ENCODE measurements around the gene CPNE5. TPM values are rescaled to one million over a fixed set of nuclear protein-coding genes. Genes with fewer than 3 reads are reported as not detected.

The CPNE5 gene
- total and polyA plus RNA-seq, 9 of the 15 experiments (the other 6 are each of a cell fraction or from before 2014, with no cell fraction given), result 0.14 to 1.0 (median 0.46) TPM; not detected in 2

GRCh38 chr6:36848658-36849441, 9.6 kb upstream of the CPNE5 start:
- peaks cover 25% of the 10 kb centered on the region; the same call in 2 of the 3 replicates for H3K36me3 ChIP-seq (ENCODE audit: control insufficient read depth, insufficient read depth, low read length)
- peaks cover 34 to 41% of the 10 kb centered on the region in 2 experiments for H3K4me1 ChIP-seq (replicated peaks in 1 of 2; ENCODE audit: control insufficient read depth in 2 of 2, insufficient read depth in 2 of 2, low read length in 2 of 2)
- peak overlapping the region; percentile 12; the same call in 1 of the 2 replicates for H2AFZ ChIP-seq (ENCODE audit: low read depth, low read length)
- DNase-seq (ENCODE audit: extremely low read depth in 1 of 4, low spot score in 3 of 4) (peak; percentile 95 to 97 (median 95)), ATAC-seq (peak; percentile 96), FAIRE-seq (peak; percentile 92)
- BruUV-seq (replicated peaks), result no TSS peak
- H3K27ac ChIP-seq (ENCODE audit: extremely low read depth, low read depth, low read length), result no peak overlapping the region
- peak overlapping the region in 1 of 2 experiments; percentile 84; a peak in 2 of 4 replicates for H3K9ac ChIP-seq (ENCODE audit: insufficient read depth in 1 of 2, low read depth in 2 of 2, low read length in 2 of 2)
- H3K4me2 ChIP-seq (ENCODE audit: insufficient read depth, low read length), result peak overlapping the region; percentile 69
- ChIA-PET CTCF (ENCODE audit: low intra/inter-chr PET ratio) (interaction anchor here (0.6 to 2.9 kb wide), 4 partner anchors 38 to 234 kb away, joined by 4 to 37 read pairs (median 6); no protein-coding TSS in a partner anchor), POLR2A (interaction anchor here (0.7 to 3.8 kb wide), 9 partner anchors 9 to 111 kb away, joined by 3 to 23 read pairs (median 4); no protein-coding TSS in a partner anchor)
- intact Hi-C loops (cut with micrococcal nuclease), result no loop called here
- no peak overlapping the region; the same call in 1 of the 2 replicates for H3K4me3 ChIP-seq
- WGBS (ENCODE audit: insufficient coverage, low coverage, missing lambda C conversion rate), result 18% methylated on average over 26 of the region's 26 CpGs
- in situ Hi-C loops (cut with MboI), result no loop called here
- no peaks in the 10 kb centered on the region for H3K27me3 ChIP-seq (ENCODE audit: control insufficient read depth in 2 of 2, insufficient read depth in 2 of 2, low read length in 2 of 2)
- no peaks in the 10 kb centered on the region for H3K79me2 ChIP-seq (ENCODE audit: control insufficient read depth, insufficient read depth, low read length)
- H3K9me3 ChIP-seq (replicated peaks; ENCODE audit: control insufficient read depth, insufficient read depth, low read depth, low read length), result no peaks in the 10 kb centered on the region
- no peaks in the 10 kb centered on the region for H4K20me1 ChIP-seq (replicated peaks; ENCODE audit: control insufficient read depth, insufficient read depth, low read length)
- H3K9me1 ChIP-seq (ENCODE audit: control insufficient read depth, insufficient read depth, low read length), result peaks cover 3% of the 10 kb centered on the region
- TF ChIP-seq GTF2E2 (tag; IDR thresholded peaks at IDR 0.05) (no peak), ZNF318 (IDR thresholded peaks at IDR 0.05; ENCODE audit: borderline replicate concordance in 1 of 2, low read depth in 1 of 2) (peak in 1 of 2 experiments; percentile 89; a peak in 2 of 4 replicates), SLC30A9 (CRISPR knock-in tag; IDR thresholded peaks at IDR 0.05) (no peak), ZBTB33 (CRISPR knock-in tag; IDR thresholded peaks at IDR 0.05) (no peak; the same call in 1 of the 2 replicates), NCOA4 (IDR thresholded peaks at IDR 0.05; ENCODE audit: partially characterized antibody) (no peak), RFX1 (IDR thresholded peaks at IDR 0.05) (no peak), CTBP1 (IDR thresholded peaks at IDR 0.05; ENCODE audit: borderline replicate concordance) (peak; percentile 96), HCFC1 (IDR thresholded peaks at IDR 0.05; ENCODE audit: low read depth, low read length) (no peak), MYC (IDR thresholded peaks at IDR 0.05; ENCODE audit: low read depth, low read length) (peak; percentile 94), MYC (CRISPR knock-in tag; IDR thresholded peaks at IDR 0.05; ENCODE audit: borderline replicate concordance, low read depth) (0 out of 2 replicates have a peak, but pooled peaks have one; percentile 56), SREBF1 (IDR thresholded peaks at IDR 0.05; ENCODE audit: borderline replicate concordance, low read depth, low read length) (no peak)
